NK-92 (cell line): ENCODE measurements around the gene NAP1L5.

ENCODE experiments used
- DNase-seq: peaks from one replicate; lab custom pipeline; 2025; ENCODE audit not compliant: unreplicated experiment; lab: John Stamatoyannopoulos, UW

The NAP1L5 gene

DNA sequence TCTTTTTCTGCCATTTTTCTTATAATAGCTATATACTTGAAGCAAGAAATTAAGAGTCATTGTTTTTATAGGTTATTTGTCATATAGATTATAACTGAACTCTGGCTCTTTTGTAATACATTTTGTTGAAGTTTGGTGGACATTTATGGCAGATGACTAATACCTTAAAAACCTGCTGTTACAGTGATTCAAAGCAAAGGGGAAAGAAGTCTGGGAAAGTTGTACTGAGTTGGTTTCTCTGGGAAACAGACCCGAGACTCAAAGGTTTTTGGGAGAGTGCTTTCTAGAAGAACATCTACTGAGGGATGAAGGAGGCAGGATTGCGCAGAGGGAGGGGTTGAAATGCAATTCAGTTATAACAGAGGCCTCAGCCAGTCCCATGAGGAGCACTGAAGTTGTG, 35.9 kb downstream of the NAP1L5 start:
- no peak for DNase-seq

DNA sequence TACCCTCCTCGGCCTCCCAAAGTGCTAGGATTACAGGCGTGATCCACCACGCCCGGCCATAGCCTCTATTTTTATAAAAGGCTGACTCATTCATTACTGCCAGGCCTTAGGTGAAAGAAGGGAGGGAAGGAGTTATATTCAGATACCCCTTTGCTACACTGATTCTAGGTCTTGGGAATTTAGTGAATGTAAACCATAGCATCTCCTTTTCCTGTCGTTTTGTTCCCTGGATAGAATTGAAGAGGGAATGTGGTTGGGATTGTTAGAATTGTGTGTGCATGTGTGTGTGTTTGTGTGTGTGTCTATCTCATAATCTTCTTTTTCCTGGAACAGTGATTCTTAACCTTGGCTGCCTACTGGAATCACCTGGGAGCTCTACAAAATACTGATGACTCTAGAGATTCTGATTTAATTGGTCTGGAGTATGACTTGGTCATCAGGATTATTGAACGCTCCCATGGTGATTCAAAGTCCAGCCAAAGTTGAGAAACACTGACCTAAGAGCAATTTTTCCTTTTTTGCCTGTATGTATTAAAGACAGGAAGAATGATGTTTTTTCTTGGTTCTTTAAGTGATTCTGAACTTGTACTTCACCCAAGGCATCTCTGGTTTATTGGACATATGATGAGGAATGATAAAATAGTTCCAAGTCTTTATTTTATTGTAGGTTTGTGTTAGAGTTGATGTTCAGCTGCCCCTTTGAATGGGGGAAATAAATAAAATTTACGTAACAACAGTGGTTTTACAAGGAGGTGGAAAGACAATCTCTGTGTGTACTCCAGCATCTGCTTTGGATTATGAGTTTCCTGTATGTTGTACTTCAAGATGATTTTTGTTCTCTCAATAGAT, 37.0 kb downstream of the NAP1L5 start:
- no peak for DNase-seq

DNA sequence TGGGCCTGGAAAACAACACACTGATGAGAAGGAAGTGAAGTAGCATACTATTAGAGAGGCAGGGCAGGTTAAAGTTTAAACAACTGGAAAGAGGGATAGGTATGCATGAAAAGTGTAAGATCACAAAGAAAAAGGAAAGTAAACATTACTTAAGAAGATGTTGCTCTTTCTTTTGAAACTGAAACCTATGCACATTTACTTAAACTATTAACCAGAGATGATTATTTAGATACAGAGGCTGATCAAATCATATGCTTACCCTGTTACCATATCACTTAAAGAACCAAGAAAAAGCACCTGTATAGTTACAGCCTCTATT, 37.8 kb downstream of the NAP1L5 start:
- no peak for DNase-seq

DNA sequence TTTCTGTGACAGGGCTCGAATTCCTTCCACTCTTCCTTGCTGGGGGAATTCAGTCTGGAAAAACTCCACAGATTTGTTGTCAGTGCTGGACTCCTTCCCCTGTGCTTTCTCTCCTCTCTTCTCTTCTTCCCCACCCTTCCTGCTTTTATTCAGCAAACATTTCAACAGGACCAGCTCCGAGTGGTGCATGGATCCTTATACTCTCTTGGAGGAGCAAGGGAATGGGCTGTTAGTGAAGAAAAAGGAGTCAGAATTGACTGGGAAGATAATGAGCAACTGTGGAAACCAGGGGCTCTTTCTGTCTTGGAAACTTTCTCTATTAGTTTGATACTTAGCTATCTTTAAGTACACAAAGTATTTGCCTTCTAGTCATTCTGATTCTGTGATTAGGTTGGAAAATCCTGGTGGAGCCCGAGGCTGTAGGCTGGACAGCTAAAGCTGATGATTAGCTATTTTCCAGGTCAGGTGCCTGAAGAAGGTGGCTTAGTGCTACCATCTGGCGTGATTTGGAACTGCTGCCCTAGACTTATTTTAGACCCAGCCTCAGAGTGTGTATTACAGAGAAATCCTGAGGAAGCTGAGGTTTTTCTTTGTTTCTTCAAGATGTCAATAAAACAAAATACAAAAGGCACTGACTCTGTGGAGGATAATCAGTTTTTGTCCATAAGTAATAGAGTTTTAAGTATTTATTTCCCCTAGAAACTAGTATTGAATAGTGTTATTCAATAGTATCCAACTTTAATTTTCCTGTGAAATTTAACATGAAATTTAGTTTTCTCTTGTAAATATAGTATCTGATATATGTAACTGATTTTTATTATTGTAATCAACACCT, 38.4 kb downstream of the NAP1L5 start:
- no peak for DNase-seq

DNA sequence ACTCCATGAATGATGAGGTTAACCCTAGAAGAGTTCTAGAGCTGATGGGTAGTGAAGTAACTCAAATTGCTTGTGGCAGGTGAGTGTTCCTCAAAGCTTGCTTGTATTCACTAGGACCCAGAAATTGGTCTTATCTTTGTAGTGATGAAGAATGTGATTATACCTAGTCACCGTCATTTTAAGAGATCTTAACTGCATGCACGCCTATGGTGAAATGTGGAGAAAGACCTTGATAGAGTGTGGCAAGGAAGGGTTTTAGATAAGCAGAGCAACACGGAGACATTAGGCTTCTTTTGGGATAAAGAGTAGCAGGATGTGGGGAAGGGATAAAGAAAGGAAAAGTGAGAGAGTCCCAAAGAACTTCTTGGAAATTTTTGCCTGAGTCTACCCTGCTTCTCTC, 42.4 kb downstream of the NAP1L5 start:
- no peak for DNase-seq

DNA sequence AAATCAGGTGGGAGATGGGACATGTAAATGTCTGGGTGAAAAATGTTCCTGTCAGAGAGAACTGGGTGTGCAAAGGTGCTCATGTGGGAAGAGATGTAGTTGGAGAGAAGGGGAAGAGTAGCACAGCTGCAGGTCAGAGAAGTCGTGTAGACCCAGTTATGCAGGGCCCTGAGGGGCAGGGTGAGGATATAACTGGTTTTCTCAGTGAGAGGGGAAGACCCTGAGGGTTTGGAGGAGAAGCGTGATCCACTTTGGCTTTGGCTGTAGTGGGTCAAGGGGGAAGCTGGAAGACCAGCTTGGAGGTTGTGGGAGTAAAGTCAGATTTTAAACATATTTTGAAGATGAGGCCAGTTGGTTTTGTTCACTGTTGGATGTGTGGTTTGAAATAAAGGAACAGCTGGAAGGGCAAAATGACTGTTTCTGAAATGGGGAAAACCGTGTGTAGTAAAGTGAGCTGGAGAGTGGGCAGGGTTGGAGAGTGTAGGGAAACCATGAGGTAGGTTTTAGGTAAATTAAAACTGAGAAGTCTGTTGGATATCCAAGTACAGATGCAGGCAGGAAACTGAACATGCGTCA, 44.2 kb downstream of the NAP1L5 start:
- no peak for DNase-seq

DNA sequence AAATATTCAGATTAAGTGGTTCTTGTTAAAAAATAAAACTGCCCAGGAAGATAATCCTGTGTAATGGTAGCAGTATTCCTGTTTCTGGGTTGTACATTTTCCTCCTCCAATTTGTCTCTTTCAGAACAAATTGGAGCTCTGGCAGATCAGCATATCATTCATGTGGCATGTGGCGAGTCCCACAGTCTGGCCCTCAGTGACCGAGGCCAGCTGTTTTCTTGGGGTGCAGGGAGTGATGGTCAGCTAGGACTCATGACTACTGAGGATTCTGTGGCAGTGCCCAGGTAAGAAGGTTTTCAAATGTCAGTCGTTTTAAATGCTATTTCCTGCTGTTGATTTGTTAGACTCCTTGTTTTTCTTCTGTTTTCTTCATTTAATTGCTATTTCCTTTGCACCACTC, 47.9 kb downstream of the NAP1L5 start:
- DNase-seq = no peak

DNA sequence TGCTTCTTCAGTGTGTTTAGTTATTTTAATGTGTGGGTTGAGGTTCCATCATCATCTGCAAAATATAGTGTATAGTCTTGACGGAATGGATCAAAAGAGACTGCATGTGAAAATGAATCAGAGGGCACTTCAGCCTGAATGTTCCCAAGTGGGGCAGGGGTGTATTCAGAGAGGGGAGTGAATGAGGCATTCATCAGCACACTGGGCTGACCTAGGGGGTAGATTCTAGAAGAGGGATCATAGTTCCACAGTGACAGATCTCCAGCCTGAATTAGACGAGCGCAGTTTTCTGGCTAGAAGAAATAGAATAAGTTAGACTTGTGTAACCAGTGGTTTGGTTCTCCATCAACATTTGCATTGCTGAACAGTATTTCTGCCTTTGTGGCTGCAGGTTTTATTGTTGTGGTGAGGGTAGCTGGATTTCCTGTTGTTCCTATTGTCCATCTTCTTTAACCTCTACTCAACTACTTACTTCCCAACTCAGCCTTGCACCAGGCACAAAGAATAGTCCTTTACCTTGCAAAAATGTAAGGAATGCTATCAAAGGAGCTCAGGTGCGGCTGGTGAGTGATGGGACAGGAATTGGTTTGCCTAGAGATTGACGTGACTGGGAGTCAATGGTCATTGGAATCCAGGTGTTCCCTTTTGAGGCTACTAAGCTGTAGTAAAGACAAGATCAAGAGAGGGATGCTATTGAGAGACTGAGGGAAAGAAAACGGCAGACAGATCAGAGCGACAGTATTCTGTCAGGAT, 50.9 kb downstream of the NAP1L5 start:
- DNase-seq = no peak

DNA sequence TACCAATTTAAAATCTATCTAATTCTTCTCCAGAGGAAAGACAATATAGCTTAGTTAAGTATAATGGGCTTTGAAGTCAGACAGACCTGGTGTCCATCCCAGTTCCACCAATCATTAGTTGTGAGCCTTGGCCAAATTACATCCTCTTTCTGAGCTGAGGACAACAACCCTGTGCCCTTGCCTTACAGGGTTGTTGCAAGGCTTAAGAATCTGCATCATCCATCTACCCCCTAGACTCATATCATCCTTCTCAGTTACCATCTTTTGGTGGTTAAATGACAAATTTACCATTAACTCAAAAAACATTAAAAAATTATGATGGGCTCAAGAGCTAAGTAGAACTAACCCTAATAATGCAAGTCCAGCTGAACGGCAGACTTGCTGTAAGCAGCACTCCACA, 51.6 kb downstream of the NAP1L5 start:
- no peak for DNase-seq
